Muscle of leg (tissue), 11 donors: ENCODE results near the gene PRKAR1B. TPM values are rescaled to one million over a fixed set of nuclear protein-coding genes. Genes with fewer than 3 reads are reported as not detected.

Source experiments
- DNase-seq: peaks from one replicate; pipeline ENCODE4 v3.0.0; 2013
- H3K27ac ChIP-seq: one replicate; pipeline ENCODE4 v1.5.1; 2013; ENCODE audit warnings: mild to moderate bottlenecking, low read length, control low read depth
- H3K27me3 ChIP-seq: one replicate; pipeline ENCODE4 v1.6.1; 2013; ENCODE audit warnings: low read length; ENCODE audit not compliant: control insufficient read depth, insufficient read depth
- H3K36me3 ChIP-seq: one replicate; pipeline ENCODE4 v1.6.1; 2013; ENCODE audit warnings: low read length; ENCODE audit not compliant: control insufficient read depth, insufficient read depth
- H3K4me1 ChIP-seq: one replicate; pipeline ENCODE4 v1.6.1; 2013; ENCODE audit warnings: low read length; ENCODE audit not compliant: control insufficient read depth, insufficient read depth
- H3K4me3 ChIP-seq: one replicate; pipeline ENCODE4 v1.5.1; 2013; ENCODE audit warnings: low read length, control low read depth
- H3K9me3 ChIP-seq: replicated peaks from 2 replicates; pipeline ENCODE4 v1.6.1; 2013; ENCODE audit warnings: low read depth, low read length; ENCODE audit not compliant: control insufficient read depth
- WGBS: methylation state at CpG from one replicate; pipeline ENCODE4 v1.1.5; 2013; ENCODE audit warnings: missing lambda C conversion rate; ENCODE audit not compliant: insufficient coverage; 5-methylcytosine and 5-hydroxymethylcytosine counted together
- polyA plus RNA-seq, 8 donors: library from polyadenylated mRNA; unstranded; fragments of 120-200 nt; gene quantifications; one replicate each; pipeline versions ENCODE4 v1.2.1 to v1.2.3, GENCODE V29; 2013; ENCODE audit warnings: inconsistent platforms in 1 of 8, low replicate concordance in 1 of 8; ENCODE audit not compliant: insufficient read length in 8 of 8, insufficient read depth in 1 of 8
- total RNA-seq: library from RNA; stranded (reverse); fragments of 120-200 nt; gene quantifications from one replicate; pipeline ENCODE4 v1.2.4, GENCODE V29; 2013

Gene PRKAR1B
- total and polyA plus RNA-seq, 9 donors: 23.1 to 45.4 (median 35.0) TPM

GRCh38 chr7:725223-726005 lies 1.7 kb downstream of the PRKAR1B start:
- Histone ChIP-seq H3K36me3 (peaks cover 14% of the 10 kb centered on the region), H3K9me3 (peaks cover 8% of the 10 kb centered on the region), H3K4me1 (peaks cover 28% of the 10 kb centered on the region), H3K4me3 (no peak overlapping the region), H3K27me3 (no peaks in the 10 kb centered on the region), H3K27ac (no peak overlapping the region)
- 91% methylated on average over 3 of the region's 8 CpGs for WGBS
- DNase-seq: no peak

GRCh38 chr7:724298-724697 lies 2.8 kb downstream of the PRKAR1B start:
- peaks cover 8% of the 10 kb centered on the region for H3K9me3 ChIP-seq
- peaks cover 20% of the 10 kb centered on the region for H3K4me1 ChIP-seq
- no peak for DNase-seq
- no peak overlapping the region for H3K27ac ChIP-seq
- H3K36me3 ChIP-seq: peaks cover 3% of the 10 kb centered on the region
- WGBS: 100% methylated on average over 4 of the region's 7 CpGs
- no peaks in the 10 kb centered on the region for H3K27me3 ChIP-seq
- no peak overlapping the region for H3K4me3 ChIP-seq

- Histone ChIP-seq H3K27me3 (no peaks in the 10 kb centered on the region), H3K4me1 (peaks cover 18% of the 10 kb centered on the region), H3K36me3 (no peaks in the 10 kb centered on the region), H3K9me3 (peaks cover 8% of the 10 kb centered on the region), H3K27ac (no peak overlapping the region), H3K4me3 (no peak overlapping the region)
- WGBS: 95% methylated on average over 9 of the region's 9 CpGs
- DNase-seq: no peak
Measured at GRCh38 chr7:723541-723940, 3.5 kb downstream of the PRKAR1B start.

- WGBS: no CpG with 5 or more reads among the region's 5 CpGs
- Histone ChIP-seq H3K4me3 (no peak overlapping the region), H3K4me1 (peaks cover 9% of the 10 kb centered on the region), H3K36me3 (no peaks in the 10 kb centered on the region), H3K9me3 (peaks cover 11% of the 10 kb centered on the region), H3K27ac (no peak overlapping the region), H3K27me3 (no peaks in the 10 kb centered on the region)
- no peak for DNase-seq
Measured at GRCh38 chr7:721619-722248, 5.3 kb downstream of the PRKAR1B start.

- Histone ChIP-seq H3K9me3 (peaks cover 4% of the 10 kb centered on the region), H3K27ac (no peak overlapping the region), H3K4me3 (no peak overlapping the region), H3K36me3 (no peaks in the 10 kb centered on the region), H3K4me1 (peaks cover 6% of the 10 kb centered on the region), H3K27me3 (no peaks in the 10 kb centered on the region)
- no peak for DNase-seq
- WGBS: 77% methylated on average over 10 of the region's 11 CpGs
Measured at GRCh38 chr7:716636-717035, 10.4 kb downstream of the PRKAR1B start.

- no peak for DNase-seq
- 73% methylated on average over 10 of the region's 10 CpGs for WGBS
Measured at GRCh38 chr7:716222-716621, 10.9 kb downstream of the PRKAR1B start.

GRCh38 chr7:714251-714671 lies 12.8 kb downstream of the PRKAR1B start:
- H3K27me3 ChIP-seq: no peaks in the 10 kb centered on the region
- WGBS: 70% methylated on average over 13 of the region's 13 CpGs
- H3K9me3 ChIP-seq: peaks cover 2% of the 10 kb centered on the region
- H3K27ac ChIP-seq: no peak overlapping the region
- DNase-seq: no peak
- no peak overlapping the region for H3K4me3 ChIP-seq
- peaks cover 15% of the 10 kb centered on the region for H3K4me1 ChIP-seq
- H3K36me3 ChIP-seq: peaks cover 2% of the 10 kb centered on the region

More at GRCh38 chr7:716222-716621, 10.9 kb downstream of the PRKAR1B start:
- peaks cover 2% of the 10 kb centered on the region for H3K9me3 ChIP-seq
- H3K27me3 ChIP-seq: no peaks in the 10 kb centered on the region
- H3K36me3 ChIP-seq: no peaks in the 10 kb centered on the region
- no peak overlapping the region for H3K4me3 ChIP-seq
- H3K27ac ChIP-seq: no peak overlapping the region
- H3K4me1 ChIP-seq: peaks cover 9% of the 10 kb centered on the region

GRCh38 chr7:713488-714230 lies 13.4 kb downstream of the PRKAR1B start:
- Histone ChIP-seq H3K4me1 (peaks cover 15% of the 10 kb centered on the region), H3K27ac (no peak overlapping the region), H3K36me3 (peaks cover 2% of the 10 kb centered on the region), H3K9me3 (peaks cover 2% of the 10 kb centered on the region), H3K4me3 (no peak overlapping the region), H3K27me3 (no peaks in the 10 kb centered on the region)
- 70% methylated on average over 15 of the region's 16 CpGs for WGBS
- no peak for DNase-seq

GRCh38 chr7:713139-713457 lies 14.0 kb downstream of the PRKAR1B start:
- no peaks in the 10 kb centered on the region for H3K27me3 ChIP-seq
- no peak overlapping the region for H3K4me3 ChIP-seq
- no peak overlapping the region for H3K27ac ChIP-seq
- H3K36me3 ChIP-seq: peaks cover 2% of the 10 kb centered on the region
- WGBS: 90% methylated on average over 5 of the region's 9 CpGs
- peaks cover 15% of the 10 kb centered on the region for H3K4me1 ChIP-seq
- no peak for DNase-seq
- peaks cover 2% of the 10 kb centered on the region for H3K9me3 ChIP-seq
